HG03064 (cell line): ENCODE data around the gene OCA2.
"Not testable (repeated sequence)": the region's sequence is repeated elsewhere in the genome, so short reads cannot be mapped to it uniquely, and the experiment has no call there.

ENCODE experiments used
- ATAC-seq: cut with Tn5 transposase; IDR thresholded peaks from one replicate; pipeline ENCODE4 v1.9.1; 2021; ENCODE audit warnings: low read depth; ENCODE audit not compliant: unreplicated experiment

OCA2 gene

GRCh38 chr15:27796405-27797320 lies 302.5 kb downstream of the OCA2 start:
- ATAC-seq, result no peak

GRCh38 chr15:27792756-27793264 lies 306.3 kb downstream of the OCA2 start:
- no peak for ATAC-seq

GRCh38 chr15:27790270-27790669 lies 308.8 kb downstream of the OCA2 start:
- ATAC-seq, result no peak

GRCh38 chr15:27787931-27788330 lies 311.2 kb downstream of the OCA2 start:
- no peak for ATAC-seq

- ATAC-seq, result no peak
These were observed 315.0 kb downstream of the OCA2 start for GRCh38 chr15:27784107-27784506.

GRCh38 chr15:27783678-27784077 lies 315.4 kb downstream of the OCA2 start:
- ATAC-seq, result no peak

GRCh38 chr15:27782125-27782524 lies 317.0 kb downstream of the OCA2 start:
- no peak for ATAC-seq

GRCh38 chr15:27776501-27776900 lies 322.6 kb downstream of the OCA2 start:
- no peak for ATAC-seq

- ATAC-seq, result no peak
These were observed 324.5 kb downstream of the OCA2 start for GRCh38 chr15:27774638-27775037.

GRCh38 chr15:27774191-27774590 lies 324.9 kb downstream of the OCA2 start:
- ATAC-seq, result no peak

GRCh38 chr15:27771892-27772291 lies 327.2 kb downstream of the OCA2 start:
- ATAC-seq, result no peak

GRCh38 chr15:27770769-27771554 lies 328.2 kb downstream of the OCA2 start:
- ATAC-seq, result no peak

GRCh38 chr15:27770086-27770607 lies 329.0 kb downstream of the OCA2 start:
- no peak for ATAC-seq

- ATAC-seq, result no peak
These were observed 329.5 kb downstream of the OCA2 start for GRCh38 chr15:27769652-27770051.

GRCh38 chr15:27768732-27769475 lies 330.2 kb downstream of the OCA2 start:
- no peak for ATAC-seq

GRCh38 chr15:27767918-27768640 lies 331.0 kb downstream of the OCA2 start:
- ATAC-seq, result no peak

- ATAC-seq, result not testable (repeated sequence)
These were observed 331.7 kb downstream of the OCA2 start for GRCh38 chr15:27767430-27767829.

GRCh38 chr15:27764339-27764738 lies 334.8 kb downstream of the OCA2 start:
- no peak for ATAC-seq

- ATAC-seq, result no peak
These were observed 335.6 kb downstream of the OCA2 start for GRCh38 chr15:27763514-27763913.

- no peak for ATAC-seq
These were observed 336.6 kb downstream of the OCA2 start for GRCh38 chr15:27762471-27762870.
